Measurements from ENCODE around the gene SPTB. TPM values are rescaled to one million over a fixed set of nuclear protein-coding genes. Genes with fewer than 3 reads are reported as not detected.

Gene SPTB
- total RNA-seq, 1 donor from 2014 or later = under 0.01 TPM

GRCh38 chr14:64755781-64756221 lies 123.9 kb downstream of the SPTB start:
- no peak for DNase-seq (ENCODE audit: low read depth, low spot score)

GRCh38 chr14:64754685-64755084 lies 125.0 kb downstream of the SPTB start:
- DNase-seq (ENCODE audit: low read depth, low spot score) = no peak

- no peak for DNase-seq (ENCODE audit: low read depth, low spot score)
These were observed 125.7 kb downstream of the SPTB start for GRCh38 chr14:64753999-64754398.

GRCh38 chr14:64753374-64753773 lies 126.3 kb downstream of the SPTB start:
- DNase-seq (ENCODE audit: low read depth, low spot score) = no peak

- no peak for DNase-seq (ENCODE audit: low read depth, low spot score)
These were observed 126.8 kb downstream of the SPTB start for GRCh38 chr14:64752909-64753308.

GRCh38 chr14:64748995-64749714 lies 130.6 kb downstream of the SPTB start:
- DNase-seq (ENCODE audit: low read depth, low spot score) = no peak

- DNase-seq (ENCODE audit: low read depth, low spot score) = no peak
These were observed 131.2 kb downstream of the SPTB start for GRCh38 chr14:64748521-64748920.

- DNase-seq (ENCODE audit: low read depth, low spot score) = no peak
These were observed 132.4 kb downstream of the SPTB start for GRCh38 chr14:64747327-64747726.

- no peak for DNase-seq (ENCODE audit: low read depth, low spot score)
These were observed 133.1 kb downstream of the SPTB start for GRCh38 chr14:64746298-64747250.

- DNase-seq (ENCODE audit: low read depth, low spot score) = no peak
These were observed 134.1 kb downstream of the SPTB start for GRCh38 chr14:64745511-64746091.

GRCh38 chr14:64743061-64743460 lies 136.6 kb downstream of the SPTB start:
- DNase-seq (ENCODE audit: low read depth, low spot score) = no peak

- DNase-seq (ENCODE audit: low read depth, low spot score) = no peak
These were observed 137.7 kb downstream of the SPTB start for GRCh38 chr14:64741961-64742360.

GRCh38 chr14:64741200-64741599 lies 138.5 kb downstream of the SPTB start:
- no peak for DNase-seq (ENCODE audit: low read depth, low spot score)

GRCh38 chr14:64738281-64738804 lies 141.4 kb downstream of the SPTB start:
- no peak for DNase-seq (ENCODE audit: low read depth, low spot score)

GRCh38 chr14:64737391-64738280 lies 142.1 kb downstream of the SPTB start:
- no peak for DNase-seq (ENCODE audit: low read depth, low spot score)

- no peak for DNase-seq (ENCODE audit: low read depth, low spot score)
These were observed 143.2 kb downstream of the SPTB start for GRCh38 chr14:64736271-64737169.

GRCh38 chr14:64734990-64735389 lies 144.7 kb downstream of the SPTB start:
- no peak for DNase-seq (ENCODE audit: low read depth, low spot score)

- no peak for DNase-seq (ENCODE audit: low read depth, low spot score)
These were observed 145.8 kb downstream of the SPTB start for GRCh38 chr14:64733899-64734298.

GRCh38 chr14:64733321-64733720 lies 146.4 kb downstream of the SPTB start:
- no peak for DNase-seq (ENCODE audit: low read depth, low spot score)
